Esophagus squamous epithelium (tissue), 5 donors: ENCODE measurements around the gene PIGH. TPM values are rescaled to one million over a fixed set of nuclear protein-coding genes. Genes with fewer than 3 reads are reported as not detected.
A peak's percentile ranks its signal among the peaks of the same experiment; 100 is the strongest.

Experiments
- DNase-seq: peaks from one replicate; lab custom pipeline; 2025; lab: John Stamatoyannopoulos, UW
- H3K27ac ChIP-seq, 4 donors: fragments of 200-600 bp; sonication (generic); one replicate each; pipeline ENCODE4 v1.5.1; 2016 to 2019; ENCODE audit warnings: mild to moderate bottlenecking in 1 of 4
- H3K27me3 ChIP-seq, 4 donors: fragments of 200-600 bp; sonication (generic); 1 replicate in 3 of 4; 2 replicates in 1 of 4; pipeline versions ENCODE4 v1.5.1 to v1.6.0; 2017 to 2021; ENCODE audit warnings: antibody characterized with exemption in 1 of 4
- H3K36me3 ChIP-seq, 3 donors: fragments of 200-600 bp; sonication (generic); one replicate each; pipeline ENCODE4 v1.5.1; 2016 to 2019
- H3K4me1 ChIP-seq, 3 donors: fragments of 200-600 bp; sonication (generic); one replicate each; pipeline ENCODE4 v1.5.1; 2017 to 2019
- H3K4me3 ChIP-seq, 4 donors: fragments of 200-600 bp; sonication (generic); 1 replicate in 3 of 4; 2 replicates in 1 of 4; pipeline ENCODE4 v1.5.1; 2016 to 2019; ENCODE audit warnings: mild to moderate bottlenecking in 2 of 4, moderate library complexity in 1 of 4
- H3K9me3 ChIP-seq, 3 donors: fragments of 200-600 bp; sonication (generic); one replicate each; pipeline ENCODE4 v1.5.1; 2016 to 2019
- POLR2A ChIP-seq, 4 donors: fragments of 450-650 bp; IDR thresholded peaks; one replicate each; pipeline ENCODE4 v1.6.1; 2017; ENCODE audit warnings: antibody characterized with exemption in 4 of 4, mild to moderate bottlenecking in 4 of 4, moderate library complexity in 3 of 4
- WGBS, 2 donors: methylation state at CpG; one replicate each; pipeline ENCODE4 v1.1.5; 2018; 5-methylcytosine and 5-hydroxymethylcytosine counted together
- intact Hi-C: fragments of 100-400 bp; cut with DNase I; formaldehyde crosslinking; loops from one replicate; pipeline ENCODE4 v1.15.0; 2022
- total RNA-seq, 4 donors: library from RNA; depleted of rRNA; stranded (reverse); fragments of >200 nt; gene quantifications; one replicate each; pipeline ENCODE4 v1.1.0, GENCODE V29; 2016
- TF ChIP-seq, protein P1 (sequence below), 6 experiments: fragments of 450-650 bp in 4 of 6; fragments of 200-600 bp in 2 of 6; sonication (generic) in 2 of 6; IDR thresholded peaks; one replicate each; pipeline ENCODE4 v1.5.1; 2016 to 2019; ENCODE audit warnings: antibody characterized with exemption in 6 of 6, mild to moderate bottlenecking in 4 of 6, moderate library complexity in 4 of 6
- donor health status: DM: yes; HTN: yes; CAD: no.

The PIGH gene
- total RNA-seq, 4 donors from 2014 or later = 17.0 to 34.0 (median 21.0) TPM

DNA sequence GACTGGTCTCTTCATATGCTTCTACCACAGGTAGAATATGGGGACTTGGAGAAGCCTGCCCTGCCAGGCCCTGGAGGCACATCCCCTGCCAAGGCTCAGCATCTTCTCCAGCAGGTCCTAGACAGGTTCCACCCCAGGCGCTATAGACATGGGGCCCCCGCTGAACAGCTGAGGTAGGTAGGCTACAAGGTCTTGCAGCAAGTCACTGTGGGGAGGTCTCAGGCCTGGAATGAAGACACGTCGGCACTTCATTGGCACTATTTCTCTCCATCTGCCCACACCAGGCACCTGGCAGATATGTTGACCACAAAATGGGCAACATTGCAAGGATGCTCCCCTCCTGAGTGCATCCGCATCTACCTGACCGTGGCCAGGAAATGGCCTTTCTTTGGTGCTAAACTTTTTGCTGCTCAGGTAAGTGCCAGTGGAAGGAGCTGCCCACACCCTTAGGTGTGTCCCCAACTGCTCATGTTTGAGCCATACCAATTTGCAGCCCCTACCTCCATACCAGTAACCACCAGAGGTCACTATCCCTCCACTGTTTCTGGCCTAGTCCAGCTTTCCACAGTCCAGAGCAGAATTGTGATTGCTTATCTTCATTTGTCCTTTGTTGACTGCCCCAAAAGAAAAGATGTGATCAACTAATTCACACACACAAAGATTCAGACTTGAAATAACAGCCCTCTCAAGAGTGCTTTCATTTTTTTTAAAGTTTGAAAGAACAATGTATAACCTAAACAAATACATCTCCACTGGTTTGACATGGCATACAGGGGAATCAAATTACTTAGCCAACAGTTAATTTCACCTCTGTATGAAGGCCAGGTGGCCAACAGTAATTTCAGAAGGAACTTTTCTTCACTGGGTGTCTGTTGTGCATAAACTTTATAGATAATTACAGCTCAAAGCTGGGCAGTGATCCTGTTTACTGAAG, 16.1 kb downstream of the PIGH start:
- Histone ChIP-seq H3K27me3 (no peaks in the 10 kb centered on the region), H3K36me3 (peaks cover 0 to 61% (median 0%) of the 10 kb centered on the region in 3 donors), H3K27ac (no peak overlapping the region), H3K4me3 (no peak overlapping the region), H3K4me1 (no peaks in the 10 kb centered on the region), H3K9me3 (no peaks in the 10 kb centered on the region)
- WGBS, 2 donors = 70 to 83% methylated on average over 5 to 6 of the region's 6 CpGs
- DNase-seq = no peak
- intact Hi-C loops = no loop called here
- no peak for TF ChIP-seq POLR2A (IDR thresholded peaks at IDR 0.05)
- TF ChIP-seq, protein P1, sequence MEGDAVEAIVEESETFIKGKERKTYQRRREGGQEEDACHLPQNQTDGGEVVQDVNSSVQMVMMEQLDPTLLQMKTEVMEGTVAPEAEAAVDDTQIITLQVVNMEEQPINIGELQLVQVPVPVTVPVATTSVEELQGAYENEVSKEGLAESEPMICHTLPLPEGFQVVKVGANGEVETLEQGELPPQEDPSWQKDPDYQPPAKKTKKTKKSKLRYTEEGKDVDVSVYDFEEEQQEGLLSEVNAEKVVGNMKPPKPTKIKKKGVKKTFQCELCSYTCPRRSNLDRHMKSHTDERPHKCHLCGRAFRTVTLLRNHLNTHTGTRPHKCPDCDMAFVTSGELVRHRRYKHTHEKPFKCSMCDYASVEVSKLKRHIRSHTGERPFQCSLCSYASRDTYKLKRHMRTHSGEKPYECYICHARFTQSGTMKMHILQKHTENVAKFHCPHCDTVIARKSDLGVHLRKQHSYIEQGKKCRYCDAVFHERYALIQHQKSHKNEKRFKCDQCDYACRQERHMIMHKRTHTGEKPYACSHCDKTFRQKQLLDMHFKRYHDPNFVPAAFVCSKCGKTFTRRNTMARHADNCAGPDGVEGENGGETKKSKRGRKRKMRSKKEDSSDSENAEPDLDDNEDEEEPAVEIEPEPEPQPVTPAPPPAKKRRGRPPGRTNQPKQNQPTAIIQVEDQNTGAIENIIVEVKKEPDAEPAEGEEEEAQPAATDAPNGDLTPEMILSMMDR (IDR thresholded peaks at IDR 0.05) = peak; percentile 43 to 68 (median 51)

DNA sequence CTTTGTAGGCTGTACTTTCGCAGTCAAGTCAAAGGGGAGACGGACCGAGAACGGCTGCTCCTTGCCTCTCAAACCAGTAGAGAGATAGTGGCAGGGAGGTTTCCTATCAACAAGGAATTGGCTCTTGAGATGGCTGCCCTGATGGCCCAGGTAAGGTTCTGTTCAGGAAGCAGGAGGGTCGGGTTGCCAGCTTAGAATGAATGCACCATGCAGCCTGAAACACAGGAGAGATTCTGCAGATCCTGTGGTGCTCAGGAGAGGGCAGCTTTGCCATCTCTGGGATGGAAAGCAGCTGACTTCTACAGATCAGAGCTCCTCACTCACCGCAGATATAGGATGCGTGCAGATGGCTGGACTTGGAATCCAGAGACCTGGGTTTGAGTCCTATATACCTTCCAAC, 18.0 kb downstream of the PIGH start:
- intact Hi-C loops = no loop called here
- no peak overlapping the region for H3K27ac ChIP-seq
- no peak for TF ChIP-seq POLR2A (IDR thresholded peaks at IDR 0.05)
- TF ChIP-seq, protein P1 (IDR thresholded peaks at IDR 0.05) = no peak
- H3K9me3 ChIP-seq = no peaks in the 10 kb centered on the region
- WGBS, 2 donors = 75 to 96% methylated on average over 5 to 6 of the region's 7 CpGs
- DNase-seq = no peak
- no peak overlapping the region for H3K4me3 ChIP-seq
- H3K27me3 ChIP-seq = no peaks in the 10 kb centered on the region
- H3K36me3 ChIP-seq = peaks cover 0 to 54% (median 0%) of the 10 kb centered on the region in 3 donors
- no peaks in the 10 kb centered on the region for H3K4me1 ChIP-seq

DNA sequence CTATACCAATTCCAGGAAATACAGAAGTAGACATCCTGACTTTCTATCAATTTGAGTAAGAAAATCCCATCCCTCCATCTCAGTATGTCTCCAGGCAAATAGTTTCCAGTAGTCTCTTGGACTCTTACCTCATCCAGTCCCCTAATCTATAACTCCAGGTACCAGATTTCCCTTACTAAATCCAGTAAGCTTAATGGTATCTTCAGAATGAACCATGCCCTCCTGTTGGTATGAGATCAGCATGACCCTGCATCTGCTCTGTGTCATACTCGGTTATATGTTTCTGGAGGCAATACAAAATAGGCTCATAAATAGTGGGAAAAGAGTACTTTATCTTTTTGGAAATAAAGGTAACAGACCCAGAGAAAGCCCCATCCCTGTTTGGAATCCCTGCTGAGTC, 18.4 kb downstream of the PIGH start:
- no peak for TF ChIP-seq POLR2A (IDR thresholded peaks at IDR 0.05)
- TF ChIP-seq, protein P1 (IDR thresholded peaks at IDR 0.05) = no peak
- H3K4me3 ChIP-seq = no peak overlapping the region
- H3K9me3 ChIP-seq = no peaks in the 10 kb centered on the region
- peaks cover 0 to 49% (median 0%) of the 10 kb centered on the region in 3 donors for H3K36me3 ChIP-seq
- WGBS, 2 donors = 93 to 100% methylated on average over 1 of the region's 1 CpG
- no peak overlapping the region for H3K27ac ChIP-seq
- H3K4me1 ChIP-seq = no peaks in the 10 kb centered on the region
- no peak for DNase-seq
- no peaks in the 10 kb centered on the region for H3K27me3 ChIP-seq
- intact Hi-C loops = no loop called here

DNA sequence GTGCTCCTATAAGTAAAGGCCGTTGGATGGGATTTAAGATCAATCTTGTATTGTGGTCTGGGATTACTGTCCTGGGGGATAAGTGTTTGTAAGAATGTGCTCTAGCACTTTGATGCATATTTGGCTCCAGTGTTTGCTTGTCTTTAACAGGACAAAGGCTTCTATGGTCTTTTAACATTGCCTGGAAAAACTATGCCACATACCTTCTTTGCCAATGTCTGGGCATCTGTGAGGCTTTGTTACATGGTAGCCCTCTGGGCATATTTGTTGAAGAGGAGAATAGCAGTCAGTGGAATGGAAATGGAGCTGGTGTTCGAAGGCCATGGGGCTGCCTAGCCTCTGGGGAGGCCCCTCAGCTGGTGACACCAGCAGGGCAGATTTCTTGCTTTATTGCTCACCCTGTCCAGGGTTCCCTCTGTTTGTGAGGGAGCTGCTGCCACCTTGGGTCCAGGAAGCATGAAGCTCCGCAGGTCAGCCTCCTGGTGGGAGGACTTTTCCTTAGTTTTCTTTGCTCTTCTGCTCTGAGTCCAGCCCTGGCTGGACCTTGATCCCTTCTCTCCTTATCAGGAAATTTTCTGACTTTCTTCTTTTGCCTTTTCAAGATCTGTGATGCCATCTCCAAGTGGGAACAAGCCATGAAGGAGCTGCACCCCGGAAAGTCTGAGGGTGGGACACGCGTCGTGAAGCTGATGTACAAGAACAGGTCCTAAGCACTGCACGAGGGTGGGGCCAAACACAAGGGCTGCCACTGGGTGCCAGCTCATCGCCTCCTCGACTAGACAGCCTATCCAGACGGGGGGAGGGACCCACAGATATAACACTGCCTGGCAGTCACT, 19.5 kb downstream of the PIGH start:
- WGBS, 2 donors = 86 to 87% methylated on average over 7 to 8 of the region's 11 CpGs
- intact Hi-C loops = no loop called here
- Histone ChIP-seq H3K4me1 (no peaks in the 10 kb centered on the region), H3K9me3 (no peaks in the 10 kb centered on the region), H3K27ac (no peak overlapping the region), H3K4me3 (no peak overlapping the region), H3K27me3 (no peaks in the 10 kb centered on the region), H3K36me3 (peaks cover 0 to 39% (median 0%) of the 10 kb centered on the region in 3 donors)
- no peak for DNase-seq
- TF ChIP-seq, protein P1 (IDR thresholded peaks at IDR 0.05) = no peak
- no peak for TF ChIP-seq POLR2A (IDR thresholded peaks at IDR 0.05)
